Measurements from ENCODE around the gene ZNF398.

ZNF398 gene

DNA sequence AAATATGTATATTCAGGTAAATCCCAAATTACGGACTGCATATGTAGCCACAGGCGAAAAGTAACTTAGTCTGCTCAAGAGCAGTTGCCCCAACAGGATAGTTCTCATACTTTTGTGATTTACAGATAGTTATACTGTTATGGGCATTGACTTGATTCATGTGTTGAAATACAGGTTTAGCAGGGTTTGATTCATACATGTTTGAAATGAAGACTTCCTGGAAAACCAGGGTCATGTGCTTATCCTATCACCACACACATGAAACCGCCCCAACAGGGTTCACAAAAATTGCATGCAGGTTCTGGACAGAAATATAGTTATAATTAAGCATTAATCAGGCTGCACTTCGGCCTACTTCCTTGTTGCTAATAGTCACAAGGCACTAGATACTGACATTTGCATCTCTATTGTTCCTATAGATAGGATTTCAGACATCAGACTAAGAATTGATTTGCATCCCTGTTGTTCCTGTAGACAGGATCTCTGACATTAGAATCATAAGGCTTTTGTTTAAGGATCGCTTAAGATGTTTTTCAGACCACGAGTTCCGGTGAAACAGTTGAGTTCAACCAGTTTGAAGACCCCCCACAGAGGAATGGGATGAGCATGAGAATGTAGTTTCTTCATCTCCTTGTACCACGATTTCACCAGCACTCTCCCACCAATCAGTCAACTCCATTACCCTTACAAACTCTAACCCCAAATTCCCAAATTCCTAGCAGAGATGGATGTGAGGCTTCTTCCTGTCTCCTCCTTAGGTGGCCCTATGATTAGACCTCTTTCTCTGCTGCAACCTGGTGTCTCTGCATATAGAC, 2.0 kb upstream of the ZNF398 start:
- DNase-seq (ENCODE audit: low read depth): peak; percentile 28
- H3K4me3 ChIP-seq (ENCODE audit: low read depth, low read length): peak overlapping the region; percentile 87
- TF ChIP-seq, protein P1, sequence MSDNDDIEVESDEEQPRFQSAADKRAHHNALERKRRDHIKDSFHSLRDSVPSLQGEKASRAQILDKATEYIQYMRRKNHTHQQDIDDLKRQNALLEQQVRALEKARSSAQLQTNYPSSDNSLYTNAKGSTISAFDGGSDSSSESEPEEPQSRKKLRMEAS (IDR thresholded peaks at IDR 0.05; ENCODE audit: low read depth, low read length): no peak
- TF ChIP-seq, protein P2, sequence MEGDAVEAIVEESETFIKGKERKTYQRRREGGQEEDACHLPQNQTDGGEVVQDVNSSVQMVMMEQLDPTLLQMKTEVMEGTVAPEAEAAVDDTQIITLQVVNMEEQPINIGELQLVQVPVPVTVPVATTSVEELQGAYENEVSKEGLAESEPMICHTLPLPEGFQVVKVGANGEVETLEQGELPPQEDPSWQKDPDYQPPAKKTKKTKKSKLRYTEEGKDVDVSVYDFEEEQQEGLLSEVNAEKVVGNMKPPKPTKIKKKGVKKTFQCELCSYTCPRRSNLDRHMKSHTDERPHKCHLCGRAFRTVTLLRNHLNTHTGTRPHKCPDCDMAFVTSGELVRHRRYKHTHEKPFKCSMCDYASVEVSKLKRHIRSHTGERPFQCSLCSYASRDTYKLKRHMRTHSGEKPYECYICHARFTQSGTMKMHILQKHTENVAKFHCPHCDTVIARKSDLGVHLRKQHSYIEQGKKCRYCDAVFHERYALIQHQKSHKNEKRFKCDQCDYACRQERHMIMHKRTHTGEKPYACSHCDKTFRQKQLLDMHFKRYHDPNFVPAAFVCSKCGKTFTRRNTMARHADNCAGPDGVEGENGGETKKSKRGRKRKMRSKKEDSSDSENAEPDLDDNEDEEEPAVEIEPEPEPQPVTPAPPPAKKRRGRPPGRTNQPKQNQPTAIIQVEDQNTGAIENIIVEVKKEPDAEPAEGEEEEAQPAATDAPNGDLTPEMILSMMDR (IDR thresholded peaks at IDR 0.05; ENCODE audit: low read depth, low read length): no peak
- TF ChIP-seq POLR2A (IDR thresholded peaks at IDR 0.05; ENCODE audit: extremely low read depth, insufficient read length) (no peak), MYC (IDR thresholded peaks at IDR 0.05; ENCODE audit: low read depth, low read length) (no peak)

DNA sequence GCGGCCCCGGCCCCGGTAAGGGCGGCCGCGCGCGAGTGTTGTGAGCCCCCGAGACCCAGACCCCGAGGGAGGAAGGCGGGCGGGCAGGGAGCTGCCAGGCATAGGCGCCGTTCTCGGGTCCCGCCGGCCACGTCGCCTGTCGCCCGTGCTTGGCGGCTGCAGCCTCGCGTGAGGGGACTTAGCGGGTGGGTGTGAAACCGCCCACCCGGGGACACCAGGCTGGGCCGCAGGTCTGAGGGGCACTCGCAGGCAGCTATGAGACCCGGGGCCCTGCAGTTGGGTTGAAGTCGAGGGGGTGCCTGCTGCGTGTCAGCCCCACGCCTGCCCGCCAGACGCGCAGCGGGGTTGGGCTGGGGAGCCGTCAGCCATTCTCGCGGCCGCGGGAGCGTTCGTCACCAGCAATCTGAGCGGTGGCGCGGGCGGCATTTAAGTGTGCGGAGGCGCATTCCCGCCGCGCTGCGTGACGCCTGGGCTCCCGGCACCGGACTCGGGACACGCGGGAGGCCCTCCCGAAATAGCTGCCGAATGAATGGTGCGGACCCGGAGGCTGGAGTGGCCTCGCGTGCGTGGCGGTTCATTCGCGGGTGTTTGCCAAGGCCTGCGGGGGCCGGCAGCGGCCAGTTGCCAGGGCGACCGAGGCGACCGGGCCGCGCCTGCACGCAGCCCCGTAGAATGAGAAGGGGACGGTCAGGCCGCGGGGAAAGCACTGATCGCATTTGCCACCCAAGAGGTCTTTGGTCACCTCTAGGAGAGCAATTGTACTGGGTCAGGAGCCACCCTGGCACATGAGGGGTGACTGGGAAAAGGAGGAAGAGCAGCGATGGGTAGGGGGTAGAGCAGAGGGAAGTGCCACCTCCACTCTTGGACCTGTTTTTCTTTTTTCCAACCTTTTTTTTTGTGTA, 750 bp downstream of the ZNF398 start:
- TF ChIP-seq POLR2A (IDR thresholded peaks at IDR 0.05; ENCODE audit: extremely low read depth, insufficient read length): no peak
- TF ChIP-seq, protein P1 (IDR thresholded peaks at IDR 0.05; ENCODE audit: low read depth, low read length): peak; percentile 1; the same call in 1 of the 2 replicates
- H3K4me3 ChIP-seq (ENCODE audit: low read depth, low read length): peak overlapping the region; percentile 90
- DNase-seq (ENCODE audit: low read depth): peak; percentile 74

DNA sequence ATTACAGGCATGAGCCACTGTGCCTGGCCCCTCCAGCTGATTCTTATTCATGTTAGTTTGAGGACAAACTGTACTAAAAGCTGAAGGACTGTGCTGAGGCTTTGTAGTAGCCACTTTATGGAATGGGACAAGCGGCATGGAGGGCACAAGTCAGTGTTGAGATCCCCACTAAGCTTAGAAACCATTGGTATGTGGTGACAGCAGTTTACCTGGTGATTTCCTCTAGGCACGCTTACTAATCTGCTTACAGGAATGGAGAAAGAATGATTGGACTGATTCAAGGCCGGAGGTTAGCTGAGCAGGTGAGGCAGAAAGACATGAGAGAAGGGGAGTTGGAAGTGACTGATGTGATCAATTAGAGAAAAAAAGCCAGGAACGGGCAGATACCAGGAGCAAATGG, 3.7 kb downstream of the ZNF398 start:
- no peak for TF ChIP-seq POLR2A (IDR thresholded peaks at IDR 0.05; ENCODE audit: extremely low read depth, insufficient read length)
- TF ChIP-seq, protein P2 (IDR thresholded peaks at IDR 0.05; ENCODE audit: low read depth, low read length): no peak
- TF ChIP-seq, protein P1 (IDR thresholded peaks at IDR 0.05; ENCODE audit: low read depth, low read length): no peak
- TF ChIP-seq MYC (IDR thresholded peaks at IDR 0.05; ENCODE audit: low read depth, low read length): no peak
- no peak overlapping the region for H3K4me3 ChIP-seq (ENCODE audit: low read depth, low read length)
- no peak for DNase-seq (ENCODE audit: low read depth)

DNA sequence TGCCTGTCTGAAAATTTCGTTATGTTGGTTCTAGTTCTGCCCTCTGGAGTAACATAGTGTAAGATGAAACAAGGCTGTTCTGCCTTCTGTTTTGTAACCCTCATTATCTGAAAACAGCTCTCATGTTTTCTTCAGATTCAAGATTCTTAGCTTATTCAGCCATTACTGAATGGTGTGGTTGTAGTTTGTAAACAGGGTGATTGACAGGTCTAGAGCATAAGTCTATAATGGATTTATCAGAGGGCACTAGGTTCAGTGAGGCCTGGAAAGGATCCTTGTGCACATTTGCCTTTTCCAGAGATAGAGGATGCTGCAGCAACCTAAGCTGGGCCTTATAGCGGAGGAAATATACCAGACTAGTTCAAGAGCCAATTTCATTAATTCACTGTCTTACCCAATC, 6.1 kb downstream of the ZNF398 start:
- DNase-seq (ENCODE audit: low read depth): no peak
- no peak overlapping the region for H3K4me3 ChIP-seq (ENCODE audit: low read depth, low read length)
- TF ChIP-seq POLR2A (IDR thresholded peaks at IDR 0.05; ENCODE audit: extremely low read depth, insufficient read length) (no peak), MYC (IDR thresholded peaks at IDR 0.05; ENCODE audit: low read depth, low read length) (no peak)
- TF ChIP-seq, protein P2 (IDR thresholded peaks at IDR 0.05; ENCODE audit: low read depth, low read length): no peak
- TF ChIP-seq, protein P1 (IDR thresholded peaks at IDR 0.05; ENCODE audit: low read depth, low read length): no peak

DNA sequence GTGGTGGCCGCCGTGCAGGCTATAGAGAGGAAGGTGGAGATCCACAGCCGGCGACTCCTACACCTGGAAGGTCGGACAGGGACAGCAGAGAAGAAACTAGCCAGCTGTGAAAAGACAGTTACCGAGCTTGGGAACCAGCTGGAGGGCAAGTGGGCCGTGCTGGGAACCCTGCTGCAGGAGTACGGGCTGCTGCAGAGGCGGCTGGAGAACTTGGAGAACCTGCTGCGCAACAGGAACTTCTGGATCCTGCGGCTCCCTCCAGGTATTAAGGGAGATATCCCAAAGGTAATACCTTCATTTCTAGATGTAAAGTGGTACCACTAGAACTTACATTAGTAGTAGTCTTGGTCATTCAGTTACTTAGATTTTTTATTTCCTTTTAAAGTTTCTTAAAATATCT, 6.8 kb downstream of the ZNF398 start:
- DNase-seq (ENCODE audit: low read depth): no peak
- no peak overlapping the region for H3K4me3 ChIP-seq (ENCODE audit: low read depth, low read length)
- TF ChIP-seq POLR2A (IDR thresholded peaks at IDR 0.05; ENCODE audit: extremely low read depth, insufficient read length): no peak
- no peak for TF ChIP-seq MYC (IDR thresholded peaks at IDR 0.05; ENCODE audit: low read depth, low read length)
- TF ChIP-seq, protein P1 (IDR thresholded peaks at IDR 0.05; ENCODE audit: low read depth, low read length): no peak
- TF ChIP-seq, protein P2 (IDR thresholded peaks at IDR 0.05; ENCODE audit: low read depth, low read length): no peak

Measured in NB4 (cell line).